HG03139 (cell line): ENCODE measurements around the gene NCKAP5.
"Not testable (repeated sequence)": the region's sequence is repeated elsewhere in the genome, so short reads cannot be mapped to it uniquely, and the experiment has no call there.

Experiments used
- ATAC-seq: cut with Tn5 transposase; IDR thresholded peaks from one replicate; pipeline ENCODE4 v1.9.1; 2021; ENCODE audit not compliant: unreplicated experiment

NCKAP5 gene

DNA sequence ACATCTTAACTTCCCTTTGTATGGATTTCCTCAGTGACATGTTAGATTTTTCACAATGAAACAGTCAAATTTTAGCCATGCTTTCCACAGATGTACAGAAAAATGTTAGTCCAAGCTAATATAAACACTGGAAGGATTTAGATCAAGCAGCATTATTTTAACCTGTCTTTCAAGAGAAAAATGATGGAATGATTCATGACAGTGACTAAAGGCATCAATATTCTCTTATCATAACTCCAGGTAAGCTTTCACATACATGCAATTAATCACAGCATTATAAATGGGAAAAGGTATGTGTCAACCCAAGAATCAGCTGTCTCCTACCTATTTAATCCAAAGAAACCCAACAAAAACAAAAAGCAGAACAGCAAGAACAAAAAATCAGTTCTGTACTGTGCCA is 92.7 kb downstream of the NCKAP5 start:
- no peak for ATAC-seq

DNA sequence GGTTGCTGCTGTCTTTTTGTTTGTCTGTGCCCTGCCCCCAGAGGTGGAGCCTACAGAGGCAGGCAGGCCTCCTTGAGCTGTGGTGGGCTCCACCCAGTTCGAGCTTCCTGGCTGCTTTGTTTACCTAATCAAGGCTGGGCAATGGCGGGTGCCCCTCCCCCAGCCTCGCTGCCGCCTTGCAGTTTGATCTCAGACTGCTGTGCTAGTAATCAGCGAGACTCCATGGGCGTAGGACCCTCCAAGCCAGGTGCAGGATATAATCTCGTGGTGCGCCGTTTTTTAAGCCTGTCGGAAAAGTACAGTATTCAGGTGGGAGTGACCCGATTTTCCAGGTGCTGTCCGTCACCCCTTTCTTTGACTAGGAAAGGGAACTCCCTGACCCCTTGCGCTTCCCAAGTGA is 97.8 kb downstream of the NCKAP5 start:
- not testable (repeated sequence) for ATAC-seq

DNA sequence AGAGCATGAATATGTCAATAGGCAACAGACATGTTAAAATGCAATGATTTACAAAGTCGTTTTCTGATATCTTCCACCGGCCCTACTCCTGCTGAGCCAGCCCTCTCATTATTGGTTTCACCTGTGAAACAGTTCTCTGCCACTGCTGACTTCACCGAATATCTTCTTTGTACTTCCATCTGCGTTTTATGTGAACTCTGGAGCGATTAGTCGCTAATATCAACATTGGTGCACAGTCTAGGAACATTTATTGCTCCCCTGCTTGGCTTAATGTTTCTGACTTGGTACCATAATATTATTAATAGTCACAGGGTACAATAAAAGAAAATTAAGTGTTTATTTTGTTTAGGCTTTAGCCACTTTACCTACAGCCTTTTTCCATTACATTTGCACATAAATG is 105.5 kb downstream of the NCKAP5 start:
- no peak for ATAC-seq

- no peak for ATAC-seq
Observed at GRCh38 chr2:133461484-133461883, 106.8 kb downstream of the NCKAP5 start.

- no peak for ATAC-seq
Observed at GRCh38 chr2:133459590-133459989, 108.7 kb downstream of the NCKAP5 start.

DNA sequence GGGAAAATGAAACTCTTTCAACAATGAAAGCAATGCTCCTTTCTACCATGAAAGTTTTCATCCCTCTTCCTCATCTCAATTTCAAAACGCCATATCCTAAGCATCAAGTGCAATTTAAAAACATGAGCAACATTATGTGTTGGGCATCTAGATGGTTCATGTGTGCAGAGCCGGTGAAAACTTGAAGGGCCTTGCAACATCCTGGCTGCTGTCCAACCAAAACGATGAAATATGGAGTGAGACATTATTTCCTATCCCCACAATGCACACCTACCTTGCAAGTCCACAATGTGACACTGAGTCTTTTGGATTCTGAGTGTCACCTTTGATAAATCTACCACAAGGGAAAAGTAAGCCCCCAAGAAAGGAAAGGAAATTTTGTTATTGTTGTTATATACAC is 110.0 kb downstream of the NCKAP5 start:
- no peak for ATAC-seq

- ATAC-seq: no peak
Observed at GRCh38 chr2:133457861-133458260, 110.4 kb downstream of the NCKAP5 start.

DNA sequence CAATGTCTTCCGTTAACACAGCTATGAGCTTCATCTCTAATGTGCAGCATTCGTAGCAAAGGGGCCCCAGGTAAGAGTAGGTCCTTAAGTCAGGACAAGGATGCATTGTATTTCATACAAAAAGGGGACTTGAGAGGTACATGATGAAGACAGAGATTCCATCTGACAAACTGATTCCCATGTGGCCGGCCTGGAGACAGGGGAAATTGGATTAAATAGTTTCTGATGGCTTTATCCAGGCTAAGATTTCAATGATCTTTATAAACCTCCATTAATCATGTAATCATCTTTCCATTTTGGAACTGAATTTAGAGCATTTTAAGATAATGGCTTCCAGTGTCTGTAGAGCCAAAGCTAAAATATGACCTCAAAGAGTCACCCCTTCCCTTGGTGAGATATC is 111.3 kb downstream of the NCKAP5 start:
- no peak for ATAC-seq

DNA sequence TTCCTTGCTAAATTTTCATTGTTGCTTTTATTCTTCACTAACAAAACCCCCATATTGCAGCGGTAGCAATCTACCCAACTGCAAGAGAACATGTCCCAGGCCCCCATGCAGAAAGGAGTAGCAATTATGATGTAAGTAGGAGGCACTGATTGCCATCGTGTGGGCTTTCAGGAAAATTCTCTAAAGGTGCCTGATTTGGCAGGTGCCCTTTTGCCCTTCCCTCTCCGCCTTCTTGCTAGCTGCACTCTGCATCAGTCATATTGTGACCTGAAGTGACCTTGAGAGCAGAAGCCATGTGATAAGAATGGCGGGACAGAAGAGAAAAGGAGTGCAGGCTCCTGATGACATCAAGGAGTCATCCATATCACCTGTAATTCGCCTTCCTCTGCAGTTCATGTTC is 112.1 kb downstream of the NCKAP5 start:
- ATAC-seq: no peak

GRCh38 chr2:133453032-133453431 is 115.2 kb downstream of the NCKAP5 start:
- ATAC-seq: no peak

DNA sequence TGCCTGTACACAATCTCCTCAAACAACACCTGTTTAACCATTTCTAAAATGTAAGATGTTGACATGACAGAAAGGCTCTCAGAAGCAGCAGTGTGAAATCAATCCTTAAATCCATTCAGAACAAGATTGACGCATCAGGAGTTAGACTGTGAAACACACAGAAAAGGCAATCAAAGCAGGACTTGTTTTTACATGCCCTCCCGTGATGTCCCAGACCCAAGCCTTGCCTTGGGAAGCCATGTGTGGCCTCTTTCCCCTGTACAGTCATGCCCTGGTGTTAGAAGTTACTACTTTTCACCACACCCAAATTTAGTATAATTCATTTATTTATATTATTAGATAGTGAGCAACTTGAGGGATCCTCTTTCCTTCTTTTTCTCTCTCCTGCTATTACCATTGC is 115.7 kb downstream of the NCKAP5 start:
- ATAC-seq: no peak

GRCh38 chr2:133452146-133452545 is 116.1 kb downstream of the NCKAP5 start:
- no peak for ATAC-seq

DNA sequence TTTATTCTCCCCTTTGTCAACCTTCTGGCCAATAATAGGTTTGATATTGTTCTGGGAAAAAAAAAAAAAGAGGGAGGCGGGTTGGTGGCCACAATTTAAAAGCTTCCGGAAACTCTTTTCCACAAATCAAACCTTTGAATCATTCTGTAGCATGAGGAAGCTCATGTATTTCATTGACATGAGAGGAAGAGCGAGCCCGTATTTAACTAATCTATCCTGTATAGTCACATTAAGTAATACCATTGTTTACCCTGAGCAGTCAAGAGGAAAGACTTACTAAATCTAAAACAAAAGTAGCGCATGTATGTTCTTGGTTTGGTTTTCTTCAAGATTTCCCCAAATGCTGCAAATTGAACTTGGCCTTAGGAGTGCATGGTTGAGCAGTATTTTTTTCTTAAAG is 120.1 kb downstream of the NCKAP5 start:
- ATAC-seq: no peak

DNA sequence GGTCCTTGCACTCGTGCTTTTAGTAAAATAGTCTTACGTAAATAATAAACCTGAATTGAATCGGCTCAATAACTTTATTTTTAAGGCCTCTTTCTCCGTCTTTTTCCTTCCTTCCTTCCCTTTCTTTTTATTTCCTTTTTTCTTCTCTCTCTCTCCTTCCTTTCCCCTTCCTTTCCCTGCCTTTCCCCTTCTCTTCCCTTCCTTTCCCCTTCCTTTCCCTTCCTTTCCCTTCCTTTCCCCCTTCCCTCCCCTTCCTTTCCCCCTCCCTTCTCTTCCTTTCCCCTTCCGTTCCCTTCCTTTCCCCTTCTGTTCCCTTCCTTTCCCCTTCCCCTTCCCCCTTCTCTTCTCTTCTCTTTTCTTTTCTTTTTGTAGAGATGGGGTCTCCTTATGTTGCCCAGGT is 121.0 kb downstream of the NCKAP5 start:
- ATAC-seq: no peak

- no peak for ATAC-seq
Observed at GRCh38 chr2:133444465-133444864, 123.8 kb downstream of the NCKAP5 start.

GRCh38 chr2:133442393-133442792 is 125.9 kb downstream of the NCKAP5 start:
- ATAC-seq: no peak

- no peak for ATAC-seq
Observed at GRCh38 chr2:133439565-133439920, 128.7 kb downstream of the NCKAP5 start.

DNA sequence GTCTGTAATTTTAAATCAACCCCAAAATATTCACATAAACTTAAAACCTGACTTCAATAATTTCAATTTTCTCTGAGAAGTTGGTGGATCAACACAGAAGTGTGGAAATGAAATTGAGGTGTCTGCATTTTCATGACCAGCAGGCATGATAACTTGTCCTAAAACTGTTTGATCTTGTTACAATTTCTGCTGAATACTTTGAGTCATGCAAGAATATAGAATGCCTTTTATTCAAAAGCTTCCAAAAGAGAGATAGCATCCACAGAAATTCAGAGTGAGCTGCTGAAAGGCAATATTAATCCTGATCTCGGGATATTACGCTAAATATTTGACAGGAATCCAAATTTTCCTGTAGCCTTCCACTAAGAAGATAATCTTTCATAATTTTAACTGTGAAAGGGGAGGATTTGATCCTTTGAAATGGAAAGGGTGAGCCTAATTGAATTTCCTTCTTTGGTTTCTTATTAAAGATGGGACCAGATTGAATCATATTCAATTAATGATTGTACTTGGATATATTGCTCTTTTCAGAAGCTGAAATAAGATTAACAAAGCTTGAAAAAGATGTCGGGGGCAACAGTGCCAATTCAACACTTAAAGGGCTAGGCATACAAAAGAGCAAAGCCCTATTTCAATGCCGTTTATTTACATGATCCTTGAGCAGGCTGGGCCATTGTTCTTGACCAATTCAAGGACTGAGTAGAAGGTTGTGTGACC is 129.3 kb downstream of the NCKAP5 start:
- no peak for ATAC-seq

DNA sequence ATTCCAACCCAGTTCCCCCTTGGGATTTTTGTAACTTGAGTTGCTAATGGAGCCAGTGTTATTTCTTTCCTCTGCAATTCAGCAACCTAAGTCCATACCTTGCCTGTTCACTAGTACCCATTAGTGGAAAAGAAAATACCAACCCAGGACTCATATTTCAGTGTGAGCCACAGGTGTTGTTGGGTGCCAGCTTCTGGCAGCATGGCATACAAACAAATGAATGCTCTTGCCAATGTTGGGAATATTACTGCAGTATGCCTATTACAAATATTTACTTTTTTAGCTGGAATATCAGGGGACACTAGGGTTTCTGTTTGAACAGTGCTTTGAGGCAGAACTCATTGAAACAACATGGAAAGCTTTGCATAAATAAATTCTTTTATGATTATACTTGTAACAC is 130.2 kb downstream of the NCKAP5 start:
- ATAC-seq: no peak

DNA sequence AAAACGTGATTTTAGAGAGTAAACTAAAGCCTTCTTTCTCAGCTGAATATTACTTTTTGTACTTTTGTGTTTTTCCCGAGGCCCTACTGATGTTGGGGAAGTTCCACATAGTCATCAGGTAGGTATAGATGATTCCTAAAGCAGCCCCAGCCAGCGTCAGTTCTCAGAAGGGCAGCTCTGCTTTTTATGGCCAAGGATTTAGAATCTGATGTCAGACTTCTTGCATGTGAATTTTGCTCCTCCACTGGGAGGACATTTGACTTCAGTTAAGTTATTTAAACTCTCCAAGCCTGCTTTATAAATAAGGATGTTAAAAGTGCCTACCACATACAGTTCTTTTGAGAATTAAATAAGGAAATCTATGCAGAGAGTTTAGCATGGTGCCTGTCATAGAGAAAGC is 130.8 kb downstream of the NCKAP5 start:
- ATAC-seq: no peak

GRCh38 chr2:133434959-133435668 is 133.1 kb downstream of the NCKAP5 start:
- ATAC-seq: no peak

DNA sequence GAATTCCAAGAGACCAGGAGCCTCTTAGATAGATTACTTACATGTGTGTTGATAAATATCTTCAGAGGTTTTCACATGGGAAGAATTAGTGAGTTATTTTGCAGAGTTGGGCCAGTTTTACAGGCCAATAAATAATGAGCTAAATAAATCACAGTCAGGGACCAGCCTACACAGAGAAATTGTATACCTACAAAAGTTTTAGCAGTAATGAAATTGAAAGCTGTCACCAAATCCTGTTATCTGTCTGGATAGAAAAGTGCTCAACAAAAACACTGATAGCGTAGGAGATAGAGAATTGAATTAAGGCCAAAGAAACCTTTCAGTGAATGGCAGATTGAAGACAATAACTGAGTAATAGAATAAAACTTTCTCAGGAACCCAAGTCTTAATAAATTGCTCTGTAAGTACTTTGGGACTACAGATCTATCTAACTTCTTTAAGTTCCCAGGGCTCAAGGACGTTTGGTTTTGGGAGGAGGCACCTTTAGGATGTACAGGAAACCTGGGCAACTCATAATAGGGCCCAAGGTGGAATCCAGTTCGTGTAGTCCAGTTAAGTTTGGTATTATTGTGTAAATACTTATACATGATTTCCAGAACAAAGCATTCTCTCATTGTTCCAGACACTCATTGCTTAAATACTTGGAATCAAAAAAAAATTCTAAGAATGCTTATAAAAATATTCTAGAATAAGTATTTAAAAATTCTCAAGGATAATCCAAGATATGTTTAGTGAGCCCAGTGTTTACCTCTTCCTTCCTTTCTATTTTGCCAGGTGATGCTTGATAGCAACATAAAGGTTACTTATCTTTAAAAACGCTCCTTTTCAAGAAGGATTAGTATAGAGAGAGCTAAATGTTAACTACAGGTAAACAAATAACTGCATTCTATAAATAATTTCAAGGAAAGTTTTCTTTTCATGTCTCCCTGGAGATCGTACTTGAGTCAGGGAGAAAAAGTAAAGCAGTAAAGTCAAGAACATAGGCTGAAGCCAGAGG is 134.5 kb downstream of the NCKAP5 start:
- no peak for ATAC-seq
